ENCODE results near the gene ATL2.

Gene ATL2

DNA sequence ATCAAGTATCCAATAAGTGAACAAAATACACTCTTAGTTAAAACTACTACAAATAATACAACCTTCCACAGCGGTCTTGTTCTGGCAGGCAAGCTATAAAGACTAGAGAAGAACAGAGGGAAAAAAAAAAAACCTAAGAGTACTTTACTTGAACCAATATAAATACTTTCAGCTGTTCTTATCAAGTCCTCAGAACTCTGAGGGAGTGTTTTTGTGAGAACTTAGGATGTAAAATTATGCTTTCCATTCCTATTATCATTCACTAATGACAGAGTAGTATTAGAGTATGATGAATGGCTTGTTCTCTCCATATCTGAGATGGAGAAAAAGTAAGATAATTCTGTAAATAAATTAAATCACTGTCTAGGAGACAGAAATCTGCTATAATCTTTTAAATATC is 68.3 kb downstream of the ATL2 start:
- Histone ChIP-seq H3K36me3 (ENCODE audit: low read depth) (peaks cover 76% of the 10 kb centered on the region), H3K4me3 (ENCODE audit: severe bottlenecking) (no peak overlapping the region), H3K9me3 (ENCODE audit: severe bottlenecking) (no peaks in the 10 kb centered on the region), H3K27me3 (ENCODE audit: insufficient read depth, poor library complexity, severe bottlenecking) (no peaks in the 10 kb centered on the region), H3K4me1 (ENCODE audit: insufficient read depth, poor library complexity, severe bottlenecking) (no peaks in the 10 kb centered on the region), H3K27ac (ENCODE audit: poor library complexity, severe bottlenecking) (no peak overlapping the region)
- DNase-seq (ENCODE audit: low spot score): no peak
- no peak for TF ChIP-seq CTCF (IDR thresholded peaks at IDR 0.05; ENCODE audit: poor library complexity, severe bottlenecking)
- no peak for ATAC-seq (ENCODE audit: low read depth)

- H3K9me3 ChIP-seq (ENCODE audit: severe bottlenecking): no peaks in the 10 kb centered on the region
- H3K27me3 ChIP-seq (ENCODE audit: insufficient read depth, poor library complexity, severe bottlenecking): no peaks in the 10 kb centered on the region
- H3K27ac ChIP-seq (ENCODE audit: poor library complexity, severe bottlenecking): no peak overlapping the region
- ATAC-seq (ENCODE audit: low read depth): 0 out of 3 replicates have a peak, but pooled peaks have one; percentile 10
- H3K36me3 ChIP-seq (ENCODE audit: low read depth): peaks cover 65% of the 10 kb centered on the region
- no peak overlapping the region for H3K4me3 ChIP-seq (ENCODE audit: severe bottlenecking)
- no peaks in the 10 kb centered on the region for H3K4me1 ChIP-seq (ENCODE audit: insufficient read depth, poor library complexity, severe bottlenecking)
- no peak for DNase-seq (ENCODE audit: low spot score)
- TF ChIP-seq CTCF (IDR thresholded peaks at IDR 0.05; ENCODE audit: poor library complexity, severe bottlenecking): no peak
Observed at GRCh38 chr2:38301969-38302702, 74.9 kb downstream of the ATL2 start.

GRCh38 chr2:38301340-38301968 is 75.6 kb downstream of the ATL2 start:
- DNase-seq (ENCODE audit: low spot score) (no peak), ATAC-seq (ENCODE audit: low read depth) (no peak)
- Histone ChIP-seq H3K4me3 (ENCODE audit: severe bottlenecking) (no peak overlapping the region), H3K27me3 (ENCODE audit: insufficient read depth, poor library complexity, severe bottlenecking) (no peaks in the 10 kb centered on the region), H3K36me3 (ENCODE audit: low read depth) (peaks cover 67% of the 10 kb centered on the region), H3K27ac (ENCODE audit: poor library complexity, severe bottlenecking) (no peak overlapping the region), H3K4me1 (ENCODE audit: insufficient read depth, poor library complexity, severe bottlenecking) (no peaks in the 10 kb centered on the region), H3K9me3 (ENCODE audit: severe bottlenecking) (no peaks in the 10 kb centered on the region)
- TF ChIP-seq CTCF (IDR thresholded peaks at IDR 0.05; ENCODE audit: poor library complexity, severe bottlenecking): no peak

GRCh38 chr2:38298539-38298938 is 78.5 kb downstream of the ATL2 start:
- Histone ChIP-seq H3K4me3 (ENCODE audit: severe bottlenecking) (no peak overlapping the region), H3K27me3 (ENCODE audit: insufficient read depth, poor library complexity, severe bottlenecking) (no peaks in the 10 kb centered on the region), H3K9me3 (ENCODE audit: severe bottlenecking) (no peaks in the 10 kb centered on the region), H3K27ac (ENCODE audit: poor library complexity, severe bottlenecking) (no peak overlapping the region), H3K4me1 (ENCODE audit: insufficient read depth, poor library complexity, severe bottlenecking) (no peaks in the 10 kb centered on the region), H3K36me3 (ENCODE audit: low read depth) (peaks cover 71% of the 10 kb centered on the region)
- DNase-seq (ENCODE audit: low spot score) (no peak), ATAC-seq (ENCODE audit: low read depth) (no peak)
- TF ChIP-seq CTCF (IDR thresholded peaks at IDR 0.05; ENCODE audit: poor library complexity, severe bottlenecking): no peak
